A673 (cell line): ENCODE measurements around the gene PCED1B. TPM values are rescaled to one million over a fixed set of nuclear protein-coding genes. Genes with fewer than 3 reads are reported as not detected.
"Not testable (repeated sequence)": the region's sequence is repeated elsewhere in the genome, so short reads cannot be mapped to it uniquely, and the experiment has no call there.

Experiments
- BruUV-seq: library from RNA; stranded (reverse); fragments of 400-500 nt; replicated peaks from 2 replicates; lab custom pipeline; 2021; lab: Mats Ljungman, UMichigan
- CTCF ChIA-PET: fragments of 300-600 bp; sonication (Branson Sonifier 250); formaldehyde crosslinking; loops from one replicate; lab custom pipeline; 2022; ENCODE audit warnings: antibody characterized with exemption; lab: Charles Lee
- POLR2A ChIA-PET: fragments of 300-600 bp; sonication (Branson Sonifier 250); formaldehyde crosslinking; loops from one replicate; lab custom pipeline; 2022; ENCODE audit warnings: antibody characterized with exemption; ENCODE audit not compliant: low non-redundant PET; lab: Charles Lee
- DNase-seq: peaks from one replicate; pipeline ENCODE4 v3.0.0-alpha.2; 2015; ENCODE audit warnings: low spot score
- H3K27ac ChIP-seq: fragments of 200-600 bp; sonication (generic); 2 replicates; pipeline ENCODE4 v1.5.1; 2016; ENCODE audit warnings: mixed run types, low read depth, mild to moderate bottlenecking, mixed read lengths, antibody characterized with exemption, low read length; ENCODE audit not compliant: poor library complexity, severe bottlenecking
- H3K27me3 ChIP-seq: fragments of 200-600 bp; sonication (generic); replicated peaks from 2 replicates; pipeline ENCODE4 v1.6.1; 2017; ENCODE audit warnings: mixed run types, low read depth, mild to moderate bottlenecking, mixed read lengths, antibody characterized with exemption, low read length; ENCODE audit not compliant: insufficient read depth, poor library complexity
- H3K36me3 ChIP-seq: fragments of 200-600 bp; sonication (generic); 2 replicates; pipeline ENCODE4 v1.6.1; 2016; ENCODE audit warnings: mixed run types, mild to moderate bottlenecking, mixed read lengths, antibody characterized with exemption, low read length; ENCODE audit not compliant: insufficient read depth, poor library complexity, severe bottlenecking
- H3K4me1 ChIP-seq: fragments of 200-600 bp; sonication (generic); 2 replicates; pipeline ENCODE4 v1.6.1; 2017; ENCODE audit warnings: mixed run types, mild to moderate bottlenecking, mixed read lengths, antibody characterized with exemption, low read length; ENCODE audit not compliant: insufficient read depth, poor library complexity, severe bottlenecking
- H3K4me3 ChIP-seq: fragments of 200-600 bp; sonication (generic); 2 replicates; pipeline ENCODE4 v1.5.1; 2016; ENCODE audit warnings: low read depth, mixed run types, mild to moderate bottlenecking, mixed read lengths, low read length; ENCODE audit not compliant: poor library complexity, severe bottlenecking
- H3K9me3 ChIP-seq: fragments of 200-600 bp; sonication (generic); 2 replicates; pipeline ENCODE4 v1.6.1; 2016; ENCODE audit warnings: mixed run types, low read depth, mild to moderate bottlenecking, mixed read lengths, antibody characterized with exemption, low read length; ENCODE audit not compliant: poor library complexity, severe bottlenecking
- CTCF ChIP-seq: fragments of 300-800, 200-600 bp; sonication (generic); conservative IDR thresholded peaks from 2 replicates; pipeline ENCODE4 v1.5.1; 2017; ENCODE audit warnings: low read depth, mild to moderate bottlenecking, antibody characterized with exemption, low read length, moderate library complexity, mixed read lengths
- EZH2 ChIP-seq: fragments of 200-600 bp; sonication (generic); IDR thresholded peaks from 2 replicates; pipeline ENCODE4 v1.6.1; 2017; ENCODE audit warnings: borderline replicate concordance, low read depth, mild to moderate bottlenecking, mixed read lengths, antibody characterized with exemption, low read length; ENCODE audit not compliant: poor library complexity, severe bottlenecking
- intact Hi-C: fragments of 100-400 bp; cut with micrococcal nuclease; formaldehyde crosslinking; loops from one replicate; pipeline ENCODE4 v1.10.0; 2022; ENCODE audit not compliant: unreplicated experiment
- total RNA-seq: library from RNA; stranded (reverse); gene quantifications from 2 replicates; pipeline ENCODE4 v1.2.3, GENCODE V29; 2021

Gene PCED1B
- total RNA-seq, 1 experiment from 2014 or later = 3.1 TPM

DNA sequence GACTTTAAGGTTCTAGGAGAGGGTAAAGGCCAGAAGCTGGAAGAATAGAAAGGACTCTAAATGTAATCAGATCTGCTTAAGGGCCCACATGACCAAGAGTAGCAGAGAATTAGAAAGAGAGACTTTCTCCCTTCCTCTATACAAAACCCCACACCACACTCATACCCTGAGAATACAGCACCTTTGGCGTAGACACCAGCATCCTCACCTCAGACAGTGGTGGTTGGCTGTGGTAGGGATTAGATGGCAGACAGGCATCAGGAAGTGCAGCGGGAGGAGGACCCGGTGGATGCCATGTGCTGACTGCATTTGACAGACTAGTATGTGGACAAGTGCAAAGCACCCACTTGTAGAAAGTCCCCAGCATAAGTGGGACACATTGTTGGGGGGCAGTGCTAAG, 98.6 kb downstream of the PCED1B start:
- Histone ChIP-seq H3K27ac (no peak overlapping the region), H3K36me3 (no peaks in the 10 kb centered on the region), H3K9me3 (no peaks in the 10 kb centered on the region), H3K4me3 (no peak overlapping the region), H3K27me3 (no peaks in the 10 kb centered on the region), H3K4me1 (no peaks in the 10 kb centered on the region)
- TF ChIP-seq CTCF (no peak), EZH2 (no peak)
- DNase-seq = no peak
- intact Hi-C loops = no loop called here
- ChIA-PET CTCF (no interaction called here), POLR2A (no interaction called here)
- no TSS peak for BruUV-seq

DNA sequence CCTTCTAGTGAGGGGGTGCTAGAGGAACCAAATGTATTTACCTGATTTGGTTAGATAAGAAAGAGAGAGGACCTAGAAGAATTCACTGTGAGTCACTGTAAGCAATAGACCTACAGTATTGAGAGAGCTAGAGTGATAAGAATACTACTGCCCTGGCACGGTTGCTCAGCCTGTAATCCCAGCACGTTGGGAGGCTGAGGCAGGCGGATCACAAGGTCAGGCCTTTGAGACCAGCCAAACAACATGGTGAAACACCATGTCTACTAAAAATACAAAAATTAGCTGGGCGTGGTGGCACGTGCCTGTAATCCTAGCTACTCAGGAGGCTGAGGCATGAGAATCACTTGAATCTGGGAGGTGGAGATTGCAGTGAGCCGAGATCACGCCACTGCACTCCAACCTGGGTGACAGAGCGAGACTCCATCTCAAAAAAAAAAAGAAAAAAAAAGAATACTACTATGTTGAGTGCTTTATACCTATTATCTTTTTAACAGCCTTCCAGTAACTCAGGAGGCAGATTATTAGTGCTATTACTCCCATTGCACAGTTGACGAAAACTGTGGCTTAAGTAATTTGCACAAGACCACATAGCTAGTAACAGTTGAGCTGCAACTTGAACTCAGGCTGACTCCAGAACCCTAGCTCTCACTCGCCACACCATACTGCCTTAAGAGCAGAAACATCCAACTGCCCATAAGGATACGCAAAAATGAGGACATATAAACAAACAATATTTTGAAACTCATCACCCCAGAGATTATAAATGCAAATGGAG, 102.9 kb downstream of the PCED1B start:
- DNase-seq, H3K4me1 ChIP-seq, H3K27ac ChIP-seq, H3K4me3 ChIP-seq, H3K36me3 ChIP-seq, POLR2A ChIA-PET, H3K27me3 ChIP-seq, H3K9me3 ChIP-seq, intact Hi-C loops, BruUV-seq: not testable (repeated sequence)
- CTCF ChIA-PET = interaction anchor here (0.7 kb wide), 1 partner anchor 1110 kb away, joined by 3 read pairs; no protein-coding TSS in a partner anchor

DNA sequence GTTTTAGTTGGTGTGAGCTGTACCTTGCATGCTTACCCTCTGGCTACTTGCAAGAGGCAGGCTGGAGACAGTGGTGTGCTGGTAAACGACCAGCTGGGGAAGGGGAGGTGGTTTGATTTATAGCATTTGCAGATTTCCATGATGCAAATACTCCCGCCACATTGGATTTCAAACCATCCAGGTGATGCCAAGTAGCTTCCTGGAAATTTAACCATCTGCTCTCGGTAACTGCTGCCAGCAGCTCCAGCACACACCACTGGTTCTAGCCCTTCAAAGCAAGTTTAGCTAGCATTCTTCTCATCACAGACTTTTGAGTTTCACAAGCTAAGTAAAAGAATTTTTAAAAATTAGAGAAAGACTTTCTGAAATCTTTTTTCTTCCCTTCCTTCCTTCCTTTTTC, 104.8 kb downstream of the PCED1B start:
- H3K9me3 ChIP-seq = no peaks in the 10 kb centered on the region
- no peaks in the 10 kb centered on the region for H3K36me3 ChIP-seq
- CTCF ChIA-PET = no interaction called here
- no peaks in the 10 kb centered on the region for H3K27me3 ChIP-seq
- BruUV-seq = no TSS peak
- H3K4me1 ChIP-seq = no peaks in the 10 kb centered on the region
- TF ChIP-seq CTCF = no peak
- no peak for TF ChIP-seq EZH2
- no peak overlapping the region for H3K4me3 ChIP-seq
- no peak overlapping the region for H3K27ac ChIP-seq
- intact Hi-C loops = no loop called here
- POLR2A ChIA-PET = no interaction called here
- DNase-seq = no peak

- DNase-seq = no peak
- Histone ChIP-seq H3K4me1 (no peaks in the 10 kb centered on the region), H3K27ac (no peak overlapping the region), H3K27me3 (no peaks in the 10 kb centered on the region), H3K9me3 (no peaks in the 10 kb centered on the region), H3K36me3 (no peaks in the 10 kb centered on the region), H3K4me3 (no peak overlapping the region)
- CTCF ChIA-PET = no interaction called here
- no TSS peak for BruUV-seq
- intact Hi-C loops = no loop called here
- TF ChIP-seq CTCF (no peak), EZH2 (no peak)
- POLR2A ChIA-PET = no interaction called here
Measured at GRCh38 chr12:47184813-47185212, 105.4 kb downstream of the PCED1B start.
